ENCODE data around the gene SLC6A7. TPM values are rescaled to one million over a fixed set of nuclear protein-coding genes. Genes with fewer than 3 reads are reported as not detected.
A peak's percentile ranks its signal among the peaks of the same experiment; 100 is the strongest.

SLC6A7 gene
- total and polyA plus RNA-seq, 8 donors = 29.3 TPM; not detected in 7

GRCh38 chr5:150180241-150181026 lies 9.4 kb upstream of the SLC6A7 start:
- TF ChIP-seq POLR2AphosphoS5 (IDR thresholded peaks at IDR 0.05) = peak in 1 of 3 donors; percentile 48
- no peak for TF ChIP-seq CTCF (IDR thresholded peaks at IDR 0.05)
- H3K4me3 ChIP-seq = no peak overlapping the region
- H3K27ac ChIP-seq = peak overlapping the region; percentile 29 to 77 (median 61)
- H3K9me3 ChIP-seq = no peaks in the 10 kb centered on the region
- H3K36me3 ChIP-seq = no peaks in the 10 kb centered on the region
- H3K4me1 ChIP-seq = peaks cover 0 to 33% (median 12%) of the 10 kb centered on the region in 4 donors
- DNase-seq = peak in 1 of 2 donors; percentile 68
- intact Hi-C loops (cut with DNase I; ENCODE audit: low total_unique reads) = no loop called here
- 55 to 79% (median 70%) methylated on average over 17 to 18 of the region's 18 CpGs for WGBS, 5 donors
- H3K27me3 ChIP-seq = no peaks in the 10 kb centered on the region

- TF ChIP-seq POLR2A (IDR thresholded peaks at IDR 0.05) (no peak), CTCF (IDR thresholded peaks at IDR 0.05) (no peak), EP300 (IDR thresholded peaks at IDR 0.05) (no peak), POLR2AphosphoS5 (IDR thresholded peaks at IDR 0.05) (no peak)
- intact Hi-C loops (cut with DNase I; ENCODE audit: low total_unique reads) = no loop called here
- no peak for DNase-seq
- 58 to 72% (median 67%) methylated on average over 5 of the region's 5 CpGs for WGBS, 5 donors
- no peaks in the 10 kb centered on the region for H3K27me3 ChIP-seq
- H3K4me1 ChIP-seq = peaks cover 0 to 39% (median 13%) of the 10 kb centered on the region in 4 donors
- H3K4me3 ChIP-seq = no peak overlapping the region
- no peaks in the 10 kb centered on the region for H3K36me3 ChIP-seq
- H3K27ac ChIP-seq = peak overlapping the region; percentile 29 to 77 (median 61)
- no peaks in the 10 kb centered on the region for H3K9me3 ChIP-seq
Observed at GRCh38 chr5:150181027-150181426, 8.8 kb upstream of the SLC6A7 start.

- H3K27ac ChIP-seq = peak overlapping the region in 1 of 5 donors; percentile 75
- no peaks in the 10 kb centered on the region for H3K36me3 ChIP-seq
- intact Hi-C loops (cut with DNase I; ENCODE audit: low total_unique reads) = no loop called here
- peaks cover 0 to 41% (median 13%) of the 10 kb centered on the region in 4 donors for H3K4me1 ChIP-seq
- 81 to 88% (median 84%) methylated on average over 8 to 9 of the region's 9 CpGs for whole genome bisulfite sequencing, 5 donors
- no peaks in the 10 kb centered on the region for H3K9me3 ChIP-seq
- TF ChIP-seq CTCF (IDR thresholded peaks at IDR 0.05) = no peak
- TF ChIP-seq POLR2A (IDR thresholded peaks at IDR 0.05) = no peak
- no peak for TF ChIP-seq EP300 (IDR thresholded peaks at IDR 0.05)
- no peak for TF ChIP-seq POLR2AphosphoS5 (IDR thresholded peaks at IDR 0.05)
- no peaks in the 10 kb centered on the region for H3K27me3 ChIP-seq
- H3K4me3 ChIP-seq = no peak overlapping the region
- no peak for DNase-seq
Observed at GRCh38 chr5:150181766-150182545, 7.9 kb upstream of the SLC6A7 start.

- no peak overlapping the region for H3K27ac ChIP-seq
- H3K4me3 ChIP-seq = no peak overlapping the region
- H3K9me3 ChIP-seq = no peaks in the 10 kb centered on the region
- no peaks in the 10 kb centered on the region for H3K36me3 ChIP-seq
- DNase-seq = no peak
- no peaks in the 10 kb centered on the region for H3K27me3 ChIP-seq
- intact Hi-C loops (cut with DNase I; ENCODE audit: low total_unique reads) = no loop called here
- no peak for TF ChIP-seq CTCF (IDR thresholded peaks at IDR 0.05)
- TF ChIP-seq POLR2AphosphoS5 (IDR thresholded peaks at IDR 0.05) = no peak
- TF ChIP-seq POLR2A (IDR thresholded peaks at IDR 0.05) = no peak
- no peak for TF ChIP-seq EP300 (IDR thresholded peaks at IDR 0.05)
- peaks cover 0 to 41% (median 13%) of the 10 kb centered on the region in 4 donors for H3K4me1 ChIP-seq
- 81 to 93% (median 89%) methylated on average over 10 of the region's 10 CpGs for WGBS, 5 donors
Observed at GRCh38 chr5:150182774-150183173, 7.1 kb upstream of the SLC6A7 start.

Measured in stomach (tissue), 9 donors.